Skeletal muscle satellite cell (primary cell): ENCODE results near the gene ERCC6.

Experiments used
- H3K27me3 ChIP-seq: 2 replicates; pipeline ENCODE4 v1.7.0; 2013; ENCODE audit warnings: low read length; ENCODE audit not compliant: control insufficient read depth, insufficient read depth
- H3K36me3 ChIP-seq: 2 replicates; pipeline ENCODE4 v1.7.0; 2013; ENCODE audit warnings: mild to moderate bottlenecking, control low read depth, low read length; ENCODE audit not compliant: insufficient read depth
- H3K4me1 ChIP-seq: 2 replicates; pipeline ENCODE4 v1.7.0; 2013; ENCODE audit warnings: low read length; ENCODE audit not compliant: control insufficient read depth, insufficient read depth
- H3K4me2 ChIP-seq: 2 replicates; pipeline ENCODE4 v1.7.0; 2013; ENCODE audit warnings: mild to moderate bottlenecking, low read length
- H3K4me3 ChIP-seq: 2 replicates; pipeline ENCODE4 v1.7.0; 2013; ENCODE audit warnings: low read length
- H3K9ac ChIP-seq: 2 replicates; pipeline ENCODE4 v1.7.0; 2013; ENCODE audit warnings: mild to moderate bottlenecking, low read depth, low read length, moderate library complexity
- H3K9me3 ChIP-seq: replicated peaks from 2 replicates; pipeline ENCODE4 v1.7.0; 2013; ENCODE audit warnings: mild to moderate bottlenecking, control low read depth, low read length

The ERCC6 gene

GRCh38 chr10:49484486-49485235 lies 54.3 kb downstream of the ERCC6 start:
- H3K4me1 ChIP-seq, result peaks cover 29% of the 10 kb centered on the region
- no peaks in the 10 kb centered on the region for H3K27me3 ChIP-seq
- no peak overlapping the region for H3K9ac ChIP-seq
- no peak overlapping the region for H3K4me3 ChIP-seq
- peak overlapping the region; percentile 51 for H3K4me2 ChIP-seq
- H3K9me3 ChIP-seq, result no peaks in the 10 kb centered on the region
- H3K36me3 ChIP-seq, result peaks cover 49% of the 10 kb centered on the region

GRCh38 chr10:49478819-49479218 lies 60.1 kb downstream of the ERCC6 start:
- Histone ChIP-seq H3K4me3 (no peak overlapping the region), H3K36me3 (peaks cover 77% of the 10 kb centered on the region), H3K9me3 (no peaks in the 10 kb centered on the region), H3K4me2 (no peak overlapping the region), H3K4me1 (no peaks in the 10 kb centered on the region), H3K27me3 (no peaks in the 10 kb centered on the region), H3K9ac (no peak overlapping the region)

- no peaks in the 10 kb centered on the region for H3K4me1 ChIP-seq
- no peak overlapping the region for H3K9ac ChIP-seq
- no peak overlapping the region for H3K4me3 ChIP-seq
- no peak overlapping the region for H3K4me2 ChIP-seq
- H3K27me3 ChIP-seq, result no peaks in the 10 kb centered on the region
- peaks cover 81% of the 10 kb centered on the region for H3K36me3 ChIP-seq
- H3K9me3 ChIP-seq, result no peaks in the 10 kb centered on the region
Observed at GRCh38 chr10:49474901-49475300, 64.0 kb downstream of the ERCC6 start.

GRCh38 chr10:49471532-49471931 lies 67.4 kb downstream of the ERCC6 start:
- Histone ChIP-seq H3K9ac (no peak overlapping the region), H3K27me3 (no peaks in the 10 kb centered on the region), H3K4me3 (no peak overlapping the region), H3K9me3 (no peaks in the 10 kb centered on the region), H3K4me1 (no peaks in the 10 kb centered on the region), H3K36me3 (peaks cover 83% of the 10 kb centered on the region), H3K4me2 (no peak overlapping the region)

- H3K4me2 ChIP-seq, result no peak overlapping the region
Observed at GRCh38 chr10:49465736-49466135, 73.2 kb downstream of the ERCC6 start.

More at GRCh38 chr10:49465736-49466135, 73.2 kb downstream of the ERCC6 start:
- H3K9ac ChIP-seq, result no peak overlapping the region
- no peaks in the 10 kb centered on the region for H3K4me1 ChIP-seq
- no peaks in the 10 kb centered on the region for H3K27me3 ChIP-seq
- no peak overlapping the region for H3K4me3 ChIP-seq
- no peaks in the 10 kb centered on the region for H3K9me3 ChIP-seq
- peaks cover 86% of the 10 kb centered on the region for H3K36me3 ChIP-seq
